GM23338 (cell line): ENCODE results near the gene AQP1. TPM values are rescaled to one million over a fixed set of nuclear protein-coding genes. Genes with fewer than 3 reads are reported as not detected.

Source experiments
- ATAC-seq: fragments of 200-7000 bp; cut with Tn5 transposase; 3 replicates; pipeline ENCODE4 v1.9.1; 2020
- DNase-seq: peaks from one replicate; pipeline ENCODE4 v3.0.0-alpha.2; 2015; ENCODE audit warnings: low spot score
- H2AFZ ChIP-seq: fragments of 200-600 bp; sonication (generic); 2 replicates; pipeline ENCODE4 v1.8.0; 2016; ENCODE audit warnings: antibody characterized with exemption, mild to moderate bottlenecking, moderate library complexity
- H3F3A ChIP-seq: fragments of 200-600 bp; sonication (generic); replicated peaks from 2 replicates; pipeline ENCODE4 v1.8.0; 2017; ENCODE audit warnings: antibody characterized with exemption, mixed run types, low read depth
- H3K27ac ChIP-seq: fragments of 200-600 bp; sonication (generic); 2 replicates; pipeline ENCODE4 v1.6.1; 2016; ENCODE audit warnings: low read depth
- H3K27me3 ChIP-seq: fragments of 200-600 bp; sonication (generic); 2 replicates; pipeline ENCODE4 v1.8.0; 2016; ENCODE audit warnings: mild to moderate bottlenecking, mixed run types, moderate library complexity; ENCODE audit not compliant: insufficient read depth
- H3K36me3 ChIP-seq: fragments of 200-600 bp; sonication (generic); 2 replicates; pipeline ENCODE4 v1.8.0; 2016; ENCODE audit warnings: mild to moderate bottlenecking; ENCODE audit not compliant: insufficient read depth
- H3K4me1 ChIP-seq: fragments of 200-600 bp; sonication (generic); 2 replicates; pipeline ENCODE4 v1.8.0; 2016; ENCODE audit warnings: mild to moderate bottlenecking, moderate library complexity; ENCODE audit not compliant: insufficient read depth
- H3K4me2 ChIP-seq: fragments of 200-600 bp; sonication (generic); 2 replicates; pipeline ENCODE4 v1.7.1; 2017; ENCODE audit warnings: mixed run types
- H3K4me3 ChIP-seq: fragments of 200-600 bp; sonication (generic); 2 replicates; pipeline ENCODE4 v1.6.1; 2016; ENCODE audit warnings: mixed run types
- H3K79me2 ChIP-seq: fragments of 200-600 bp; sonication (generic); replicated peaks from 2 replicates; pipeline ENCODE4 v1.8.0; 2017; ENCODE audit warnings: mild to moderate bottlenecking; ENCODE audit not compliant: insufficient read depth
- H3K9me2 ChIP-seq: fragments of 200-600 bp; sonication (generic); 2 replicates; pipeline ENCODE4 v1.8.0; 2017; ENCODE audit not compliant: insufficient read depth
- H4K20me1 ChIP-seq: fragments of 200-600 bp; sonication (generic); replicated peaks from 2 replicates; pipeline ENCODE4 v1.8.0; 2017; ENCODE audit warnings: mild to moderate bottlenecking; ENCODE audit not compliant: insufficient read depth
- H3K27ac Mint-ChIP-seq: 2 replicates; pipeline ENCODE4 v1.8.0; 2020; ENCODE audit warnings: inconsistent platforms, mild to moderate bottlenecking, moderate library complexity, mixed read lengths
- H3K27me3 Mint-ChIP-seq: 3 replicates; pipeline ENCODE4 v1.8.0; 2022; ENCODE audit warnings: low read depth, mild to moderate bottlenecking, moderate library complexity, mixed read lengths, inconsistent platforms; ENCODE audit not compliant: insufficient read depth, poor library complexity
- H3K36me3 Mint-ChIP-seq: 3 replicates; pipeline ENCODE4 v1.8.0; 2021; ENCODE audit warnings: low read depth, mild to moderate bottlenecking, inconsistent platforms, moderate library complexity, mixed read lengths
- H3K4me1 Mint-ChIP-seq: 3 replicates; pipeline ENCODE4 v1.8.0; 2020; ENCODE audit warnings: mild to moderate bottlenecking, inconsistent platforms, mixed read lengths
- H3K4me3 Mint-ChIP-seq: 3 replicates; pipeline ENCODE4 v1.8.0; 2021; ENCODE audit warnings: moderate library complexity, mild to moderate bottlenecking, inconsistent platforms, mixed read lengths
- H3K9me3 Mint-ChIP-seq: 3 replicates; pipeline ENCODE4 v1.8.0; 2020; ENCODE audit warnings: moderate library complexity, mild to moderate bottlenecking, inconsistent platforms, mixed read lengths
- CREB1 ChIP-seq: fragments of 250-450 bp; sonication (Bioruptor Pico); IDR thresholded peaks from 2 replicates; pipeline ENCODE4 v1.5.0; 2020; ENCODE audit warnings: low read depth, mild to moderate bottlenecking, moderate library complexity
- EZH2 ChIP-seq: fragments of 200-600 bp; sonication (generic); IDR thresholded peaks from one replicate; pipeline ENCODE4 v1.8.0; 2017; ENCODE audit warnings: antibody characterized with exemption, mild to moderate bottlenecking, low read depth; ENCODE audit not compliant: unreplicated experiment
- EZH2phosphoT487 ChIP-seq: fragments of 200-600 bp; sonication (generic); IDR thresholded peaks from one replicate; pipeline ENCODE4 v1.8.1; 2018; ENCODE audit warnings: antibody characterized with exemption; ENCODE audit not compliant: unreplicated experiment
- JUNB ChIP-seq: IDR thresholded peaks from one replicate; pipeline ENCODE4 v1.6.1; 2016; ENCODE audit warnings: antibody characterized with exemption; ENCODE audit not compliant: unreplicated experiment
- NANOG ChIP-seq: IDR thresholded peaks from 2 replicates; pipeline ENCODE4 v1.6.1; 2016; ENCODE audit warnings: antibody characterized with exemption, borderline replicate concordance
- POLR2AphosphoS5 ChIP-seq: IDR thresholded peaks from 2 replicates; pipeline ENCODE4 v1.6.1; 2016; ENCODE audit warnings: antibody characterized with exemption, low read depth
- STAT1 ChIP-seq: IDR thresholded peaks from one replicate; pipeline ENCODE4 v1.6.1; 2016; ENCODE audit warnings: antibody characterized with exemption; ENCODE audit not compliant: unreplicated experiment
- ZNF114 ChIP-seq: fragments of 250-450 bp; sonication (Bioruptor Pico); IDR thresholded peaks from 2 replicates; pipeline ENCODE4 v1.5.0; 2020; ENCODE audit warnings: mild to moderate bottlenecking, moderate library complexity
- ZNF331 ChIP-seq: fragments of 250-450 bp; sonication (Bioruptor Pico); IDR thresholded peaks from 2 replicates; pipeline ENCODE4 v1.5.0; 2020; ENCODE audit warnings: low read depth, mild to moderate bottlenecking, moderate library complexity
- polyA plus RNA-seq: library from polyadenylated mRNA; unstranded; fragments of >200 nt; fragmentation: Nextera tagmentation; extraction: Ambion mirVana; gene quantifications from 2 replicates; pipeline ENCODE4 v1.2.1, GENCODE V29; 2016
- total RNA-seq: library from RNA; depleted of rRNA; stranded (reverse); fragments of >200 nt; shearing (Covaris generic); gene quantifications from 2 replicates; pipeline ENCODE4 v1.2.3, GENCODE V29; 2014
- TF ChIP-seq, protein P1 (sequence below): IDR thresholded peaks from one replicate; pipeline ENCODE4 v1.6.1; 2018; ENCODE audit warnings: antibody characterized with exemption; ENCODE audit not compliant: unreplicated experiment
- TF ChIP-seq, protein P2 (sequence below), 2 experiments: fragments of 200-600 bp in 1 of 2; sonication (generic) in 1 of 2; conservative IDR thresholded peaks; 2 replicates each; pipeline versions ENCODE4 v1.5.1 to v1.6.1; 2016 to 2017; ENCODE audit warnings: antibody characterized with exemption in 2 of 2, low read depth in 2 of 2, mild to moderate bottlenecking in 2 of 2, moderate library complexity in 1 of 2
- TF ChIP-seq, protein P3 (sequence below): IDR thresholded peaks from 2 replicates; pipeline ENCODE4 v1.6.1; 2016; ENCODE audit warnings: antibody characterized with exemption
- TF ChIP-seq, protein P4 (sequence below): fragments of 250-450 bp; sonication (Bioruptor Pico); IDR thresholded peaks from 2 replicates; pipeline ENCODE4 v1.5.0; 2020; ENCODE audit warnings: mild to moderate bottlenecking, moderate library complexity

Gene AQP1
- total and polyA plus RNA-seq, 2 experiments from 2014 or later: 0.28 TPM; not detected in 1

DNA sequence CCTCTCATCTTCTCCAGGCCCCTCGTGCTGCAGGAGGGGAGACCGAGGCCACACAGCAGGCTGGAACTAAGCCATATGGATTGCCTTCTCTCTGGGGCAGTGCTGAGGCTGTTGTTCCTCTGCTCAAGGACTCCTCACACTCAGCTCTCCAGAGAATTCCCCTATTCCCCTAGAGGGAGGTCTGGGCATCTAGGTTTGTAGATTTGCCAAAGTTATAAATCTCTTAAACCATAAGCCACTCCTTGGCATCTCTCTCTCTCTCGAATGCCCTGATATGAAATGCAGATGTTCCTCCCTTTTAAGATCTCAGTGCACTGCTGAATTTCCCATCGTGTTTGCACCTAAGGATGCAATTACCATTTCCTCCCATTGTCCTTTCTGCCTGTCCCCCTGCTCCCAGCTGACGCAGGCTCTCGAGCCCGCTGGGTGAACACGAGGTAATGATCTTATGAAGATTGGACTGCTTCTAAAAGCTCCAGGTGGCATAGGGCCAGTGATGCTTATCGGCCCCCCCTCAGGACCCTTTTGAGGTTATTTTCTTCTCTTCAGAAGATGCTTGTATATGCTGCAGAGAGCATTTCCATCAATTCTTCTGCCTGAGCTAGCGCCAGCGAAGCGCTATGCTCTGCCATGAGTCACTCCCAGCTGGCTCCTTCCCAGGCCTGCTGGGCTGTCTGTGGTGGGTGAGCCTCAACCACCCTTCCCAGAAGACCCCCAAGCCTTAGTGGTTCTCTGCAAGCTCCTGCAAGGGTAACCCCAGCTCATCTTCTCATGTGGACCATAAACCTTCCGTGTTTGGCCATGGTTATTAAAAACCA, 41.6 kb upstream of the AQP1 start:
- peaks cover 3% of the 10 kb centered on the region for H3K27me3 Mint-ChIP-seq
- H3K4me3 Mint-ChIP-seq: no peak overlapping the region
- no peaks in the 10 kb centered on the region for H3K9me2 ChIP-seq
- DNase-seq (no peak), ATAC-seq (no peak)
- H3K4me1 Mint-ChIP-seq: no peaks in the 10 kb centered on the region
- no peak overlapping the region for H2AFZ ChIP-seq
- H3K9me3 Mint-ChIP-seq: no peaks in the 10 kb centered on the region; the same call in 2 of the 3 replicates
- H3K27ac ChIP-seq: no peak overlapping the region
- no peak overlapping the region for H3K27ac Mint-ChIP-seq
- no peaks in the 10 kb centered on the region for H3K4me1 ChIP-seq
- H3K79me2 ChIP-seq: no peaks in the 10 kb centered on the region
- no peaks in the 10 kb centered on the region for H3K36me3 ChIP-seq
- H3K4me3 ChIP-seq: no peak overlapping the region
- no peaks in the 10 kb centered on the region for H4K20me1 ChIP-seq
- no peaks in the 10 kb centered on the region for H3F3A ChIP-seq
- peaks cover 2% of the 10 kb centered on the region; the same call in 1 of the 3 replicates for H3K36me3 Mint-ChIP-seq
- H3K27me3 ChIP-seq: no peaks in the 10 kb centered on the region
- H3K4me2 ChIP-seq: no peak overlapping the region
- TF ChIP-seq, protein P1, sequence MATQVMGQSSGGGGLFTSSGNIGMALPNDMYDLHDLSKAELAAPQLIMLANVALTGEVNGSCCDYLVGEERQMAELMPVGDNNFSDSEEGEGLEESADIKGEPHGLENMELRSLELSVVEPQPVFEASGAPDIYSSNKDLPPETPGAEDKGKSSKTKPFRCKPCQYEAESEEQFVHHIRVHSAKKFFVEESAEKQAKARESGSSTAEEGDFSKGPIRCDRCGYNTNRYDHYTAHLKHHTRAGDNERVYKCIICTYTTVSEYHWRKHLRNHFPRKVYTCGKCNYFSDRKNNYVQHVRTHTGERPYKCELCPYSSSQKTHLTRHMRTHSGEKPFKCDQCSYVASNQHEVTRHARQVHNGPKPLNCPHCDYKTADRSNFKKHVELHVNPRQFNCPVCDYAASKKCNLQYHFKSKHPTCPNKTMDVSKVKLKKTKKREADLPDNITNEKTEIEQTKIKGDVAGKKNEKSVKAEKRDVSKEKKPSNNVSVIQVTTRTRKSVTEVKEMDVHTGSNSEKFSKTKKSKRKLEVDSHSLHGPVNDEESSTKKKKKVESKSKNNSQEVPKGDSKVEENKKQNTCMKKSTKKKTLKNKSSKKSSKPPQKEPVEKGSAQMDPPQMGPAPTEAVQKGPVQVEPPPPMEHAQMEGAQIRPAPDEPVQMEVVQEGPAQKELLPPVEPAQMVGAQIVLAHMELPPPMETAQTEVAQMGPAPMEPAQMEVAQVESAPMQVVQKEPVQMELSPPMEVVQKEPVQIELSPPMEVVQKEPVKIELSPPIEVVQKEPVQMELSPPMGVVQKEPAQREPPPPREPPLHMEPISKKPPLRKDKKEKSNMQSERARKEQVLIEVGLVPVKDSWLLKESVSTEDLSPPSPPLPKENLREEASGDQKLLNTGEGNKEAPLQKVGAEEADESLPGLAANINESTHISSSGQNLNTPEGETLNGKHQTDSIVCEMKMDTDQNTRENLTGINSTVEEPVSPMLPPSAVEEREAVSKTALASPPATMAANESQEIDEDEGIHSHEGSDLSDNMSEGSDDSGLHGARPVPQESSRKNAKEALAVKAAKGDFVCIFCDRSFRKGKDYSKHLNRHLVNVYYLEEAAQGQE: no peak
- TF ChIP-seq ZNF114 (no peak), CREB1 (CRISPR knock-in tag) (no peak), JUNB (no peak), NANOG (no peak), ZNF331 (CRISPR knock-in tag) (no peak), EZH2phosphoT487 (no peak), EZH2 (no peak), POLR2AphosphoS5 (no peak), STAT1 (no peak)
- TF ChIP-seq, protein P2, sequence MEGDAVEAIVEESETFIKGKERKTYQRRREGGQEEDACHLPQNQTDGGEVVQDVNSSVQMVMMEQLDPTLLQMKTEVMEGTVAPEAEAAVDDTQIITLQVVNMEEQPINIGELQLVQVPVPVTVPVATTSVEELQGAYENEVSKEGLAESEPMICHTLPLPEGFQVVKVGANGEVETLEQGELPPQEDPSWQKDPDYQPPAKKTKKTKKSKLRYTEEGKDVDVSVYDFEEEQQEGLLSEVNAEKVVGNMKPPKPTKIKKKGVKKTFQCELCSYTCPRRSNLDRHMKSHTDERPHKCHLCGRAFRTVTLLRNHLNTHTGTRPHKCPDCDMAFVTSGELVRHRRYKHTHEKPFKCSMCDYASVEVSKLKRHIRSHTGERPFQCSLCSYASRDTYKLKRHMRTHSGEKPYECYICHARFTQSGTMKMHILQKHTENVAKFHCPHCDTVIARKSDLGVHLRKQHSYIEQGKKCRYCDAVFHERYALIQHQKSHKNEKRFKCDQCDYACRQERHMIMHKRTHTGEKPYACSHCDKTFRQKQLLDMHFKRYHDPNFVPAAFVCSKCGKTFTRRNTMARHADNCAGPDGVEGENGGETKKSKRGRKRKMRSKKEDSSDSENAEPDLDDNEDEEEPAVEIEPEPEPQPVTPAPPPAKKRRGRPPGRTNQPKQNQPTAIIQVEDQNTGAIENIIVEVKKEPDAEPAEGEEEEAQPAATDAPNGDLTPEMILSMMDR (conservative IDR thresholded peaks at IDR 0.05; ENCODE audit: low read depth in 2 of 2): no peak
- TF ChIP-seq, protein P3, sequence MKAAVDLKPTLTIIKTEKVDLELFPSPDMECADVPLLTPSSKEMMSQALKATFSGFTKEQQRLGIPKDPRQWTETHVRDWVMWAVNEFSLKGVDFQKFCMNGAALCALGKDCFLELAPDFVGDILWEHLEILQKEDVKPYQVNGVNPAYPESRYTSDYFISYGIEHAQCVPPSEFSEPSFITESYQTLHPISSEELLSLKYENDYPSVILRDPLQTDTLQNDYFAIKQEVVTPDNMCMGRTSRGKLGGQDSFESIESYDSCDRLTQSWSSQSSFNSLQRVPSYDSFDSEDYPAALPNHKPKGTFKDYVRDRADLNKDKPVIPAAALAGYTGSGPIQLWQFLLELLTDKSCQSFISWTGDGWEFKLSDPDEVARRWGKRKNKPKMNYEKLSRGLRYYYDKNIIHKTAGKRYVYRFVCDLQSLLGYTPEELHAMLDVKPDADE: no peak
- TF ChIP-seq, protein P4, sequence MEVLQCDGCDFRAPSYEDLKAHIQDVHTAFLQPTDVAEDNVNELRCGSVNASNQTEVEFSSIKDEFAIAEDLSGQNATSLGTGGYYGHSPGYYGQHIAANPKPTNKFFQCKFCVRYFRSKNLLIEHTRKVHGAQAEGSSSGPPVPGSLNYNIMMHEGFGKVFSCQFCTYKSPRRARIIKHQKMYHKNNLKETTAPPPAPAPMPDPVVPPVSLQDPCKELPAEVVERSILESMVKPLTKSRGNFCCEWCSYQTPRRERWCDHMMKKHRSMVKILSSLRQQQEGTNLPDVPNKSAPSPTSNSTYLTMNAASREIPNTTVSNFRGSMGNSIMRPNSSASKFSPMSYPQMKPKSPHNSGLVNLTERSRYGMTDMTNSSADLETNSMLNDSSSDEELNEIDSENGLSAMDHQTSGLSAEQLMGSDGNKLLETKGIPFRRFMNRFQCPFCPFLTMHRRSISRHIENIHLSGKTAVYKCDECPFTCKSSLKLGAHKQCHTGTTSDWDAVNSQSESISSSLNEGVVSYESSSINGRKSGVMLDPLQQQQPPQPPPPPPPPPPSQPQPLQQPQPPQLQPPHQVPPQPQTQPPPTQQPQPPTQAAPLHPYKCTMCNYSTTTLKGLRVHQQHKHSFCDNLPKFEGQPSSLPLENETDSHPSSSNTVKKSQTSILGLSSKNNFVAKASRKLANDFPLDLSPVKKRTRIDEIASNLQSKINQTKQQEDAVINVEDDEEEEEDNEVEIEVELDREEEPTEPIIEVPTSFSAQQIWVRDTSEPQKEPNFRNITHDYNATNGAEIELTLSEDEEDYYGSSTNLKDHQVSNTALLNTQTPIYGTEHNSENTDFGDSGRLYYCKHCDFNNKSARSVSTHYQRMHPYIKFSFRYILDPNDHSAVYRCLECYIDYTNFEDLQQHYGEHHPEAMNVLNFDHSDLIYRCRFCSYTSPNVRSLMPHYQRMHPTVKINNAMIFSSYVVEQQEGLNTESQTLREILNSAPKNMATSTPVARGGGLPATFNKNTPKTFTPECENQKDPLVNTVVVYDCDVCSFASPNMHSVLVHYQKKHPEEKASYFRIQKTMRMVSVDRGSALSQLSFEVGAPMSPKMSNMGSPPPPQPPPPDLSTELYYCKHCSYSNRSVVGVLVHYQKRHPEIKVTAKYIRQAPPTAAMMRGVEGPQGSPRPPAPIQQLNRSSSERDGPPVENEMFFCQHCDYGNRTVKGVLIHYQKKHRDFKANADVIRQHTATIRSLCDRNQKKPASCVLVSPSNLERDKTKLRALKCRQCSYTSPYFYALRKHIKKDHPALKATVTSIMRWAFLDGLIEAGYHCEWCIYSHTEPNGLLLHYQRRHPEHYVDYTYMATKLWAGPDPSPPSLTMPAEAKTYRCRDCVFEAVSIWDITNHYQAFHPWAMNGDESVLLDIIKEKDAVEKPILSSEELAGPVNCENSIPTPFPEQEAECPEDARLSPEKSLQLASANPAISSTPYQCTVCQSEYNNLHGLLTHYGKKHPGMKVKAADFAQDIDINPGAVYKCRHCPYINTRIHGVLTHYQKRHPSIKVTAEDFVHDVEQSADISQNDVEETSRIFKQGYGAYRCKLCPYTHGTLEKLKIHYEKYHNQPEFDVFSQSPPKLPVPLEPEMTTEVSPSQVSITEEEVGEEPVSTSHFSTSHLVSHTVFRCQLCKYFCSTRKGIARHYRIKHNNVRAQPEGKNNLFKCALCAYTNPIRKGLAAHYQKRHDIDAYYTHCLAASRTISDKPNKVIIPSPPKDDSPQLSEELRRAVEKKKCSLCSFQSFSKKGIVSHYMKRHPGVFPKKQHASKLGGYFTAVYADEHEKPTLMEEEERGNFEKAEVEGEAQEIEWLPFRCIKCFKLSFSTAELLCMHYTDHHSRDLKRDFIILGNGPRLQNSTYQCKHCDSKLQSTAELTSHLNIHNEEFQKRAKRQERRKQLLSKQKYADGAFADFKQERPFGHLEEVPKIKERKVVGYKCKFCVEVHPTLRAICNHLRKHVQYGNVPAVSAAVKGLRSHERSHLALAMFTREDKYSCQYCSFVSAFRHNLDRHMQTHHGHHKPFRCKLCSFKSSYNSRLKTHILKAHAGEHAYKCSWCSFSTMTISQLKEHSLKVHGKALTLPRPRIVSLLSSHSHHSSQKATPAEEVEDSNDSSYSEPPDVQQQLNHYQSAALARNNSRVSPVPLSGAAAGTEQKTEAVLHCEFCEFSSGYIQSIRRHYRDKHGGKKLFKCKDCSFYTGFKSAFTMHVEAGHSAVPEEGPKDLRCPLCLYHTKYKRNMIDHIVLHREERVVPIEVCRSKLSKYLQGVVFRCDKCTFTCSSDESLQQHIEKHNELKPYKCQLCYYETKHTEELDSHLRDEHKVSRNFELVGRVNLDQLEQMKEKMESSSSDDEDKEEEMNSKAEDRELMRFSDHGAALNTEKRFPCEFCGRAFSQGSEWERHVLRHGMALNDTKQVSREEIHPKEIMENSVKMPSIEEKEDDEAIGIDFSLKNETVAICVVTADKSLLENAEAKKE: no peak
